GM12878 (cell line): ENCODE measurements around the gene UNC93B1. TPM values are rescaled to one million over a fixed set of nuclear protein-coding genes. Genes with fewer than 3 reads are reported as not detected.
"Not testable (repeated sequence)": the region's sequence is repeated elsewhere in the genome, so short reads cannot be mapped to it uniquely, and the experiment has no call there.

Source experiments
- ATAC-seq: fragments of 200-7000 bp; cut with Tn5 transposase; 3 replicates; pipeline ENCODE4 v1.9.1; 2020; ENCODE audit warnings: mild to moderate bottlenecking, moderate library complexity
- BruUV-seq: library from RNA; stranded (reverse); fragments of 400-500 nt; replicated peaks from 2 replicates; lab custom pipeline; 2021; lab: Mats Ljungman, UMichigan
- CTCF ChIA-PET: fragments of 300-600 bp; sonication (Branson Sonifier 250); formaldehyde crosslinking; extraction: SDS; loops from one replicate; lab custom pipeline; 2021; ENCODE audit warnings: inconsistent platforms; lab: Yijun Ruan, JAX
- POLR2A ChIA-PET: fragments of 350-600 bp; formaldehyde crosslinking; extraction: SDS; loops from one replicate; lab custom pipeline; 2021; ENCODE audit warnings: inconsistent platforms; lab: Charles Lee
- RAD21 ChIA-PET: fragments of 300-600 bp; sonication (Branson Sonifier 250); formaldehyde crosslinking; loops from one replicate; lab custom pipeline; 2023; ENCODE audit warnings: antibody characterized with exemption; ENCODE audit not compliant: unreplicated experiment; lab: Charles Lee
- SMC1A ChIA-PET: fragments of 300-600 bp; sonication (Branson Sonifier 250); formaldehyde crosslinking; loops from one replicate; lab custom pipeline; 2023; ENCODE audit not compliant: unreplicated experiment, uncharacterized antibody; lab: Charles Lee
- DNase-seq: peaks from one replicate; pipeline ENCODE4 v3.0.0-alpha.2; 2011; ENCODE audit warnings: low read depth, low spot score
- FAIRE-seq: peaks from 3 replicates; lab custom pipeline; 2011; peaks lifted over from hg19 to GRCh38; lab: Jason Lieb, UNC
- H2AFZ ChIP-seq: 2 replicates; pipeline ENCODE4 v1.6.0; 2011; ENCODE audit warnings: low read depth, low read length, control low read depth; ENCODE audit not compliant: control insufficient read depth
- H3K27ac ChIP-seq: 2 replicates; pipeline ENCODE4 v1.5.1; 2011; ENCODE audit warnings: control low read depth; ENCODE audit not compliant: control insufficient read depth, insufficient read depth
- H3K27me3 ChIP-seq, 2 experiments: replicated peaks in 1 of 2; 2 replicates each; pipeline versions ENCODE4 v1.6.0 to v1.6.1; 2011; ENCODE audit warnings: low read length in 1 of 2; ENCODE audit not compliant: control insufficient read depth in 2 of 2, insufficient read depth in 2 of 2
- H3K36me3 ChIP-seq, 2 experiments: 2 replicates each; pipeline ENCODE4 v1.5.1; 2011; ENCODE audit warnings: low read length in 1 of 2; ENCODE audit not compliant: control insufficient read depth in 2 of 2, insufficient read depth in 2 of 2
- H3K4me1 ChIP-seq: 2 replicates; pipeline ENCODE4 v1.6.1; 2011; ENCODE audit warnings: mild to moderate bottlenecking, low read length, moderate library complexity, mixed read lengths; ENCODE audit not compliant: control insufficient read depth, insufficient read depth
- H3K4me2 ChIP-seq: 2 replicates; pipeline ENCODE4 v1.6.0; 2011; ENCODE audit warnings: control low read depth; ENCODE audit not compliant: control insufficient read depth, insufficient read depth
- H3K4me3 ChIP-seq: fragments of 200-600 bp; sonication (generic); 2 replicates; pipeline ENCODE4 v1.5.1; 2016
- H3K79me2 ChIP-seq: 2 replicates; pipeline ENCODE4 v1.6.0; 2011; ENCODE audit warnings: low read length; ENCODE audit not compliant: control insufficient read depth, insufficient read depth
- H3K9ac ChIP-seq: 2 replicates; pipeline ENCODE4 v1.8.0; 2011; ENCODE audit warnings: low read length, control low read depth, mixed read lengths; ENCODE audit not compliant: control insufficient read depth, insufficient read depth
- H3K9me3 ChIP-seq: replicated peaks from 3 replicates; pipeline ENCODE4 v1.5.1; 2011; ENCODE audit warnings: mild to moderate bottlenecking, low read length; ENCODE audit not compliant: control insufficient read depth, insufficient read depth
- H4K20me1 ChIP-seq: 2 replicates; pipeline ENCODE4 v1.6.0; 2011; ENCODE audit not compliant: control insufficient read depth, insufficient read depth
- ATF3 ChIP-seq: IDR thresholded peaks from 2 replicates; pipeline ENCODE4 v1.6.1; 2011; ENCODE audit warnings: low read depth, mild to moderate bottlenecking, low read length, moderate library complexity, borderline replicate concordance; ENCODE audit errors: extremely low read depth
- CHD2 ChIP-seq: IDR thresholded peaks from 2 replicates; pipeline ENCODE4 v1.6.1; 2011; ENCODE audit warnings: low read depth, low read length, improper control_type of control experiment, borderline replicate concordance
- ESRRA ChIP-seq: IDR thresholded peaks from 2 replicates; pipeline ENCODE4 v1.6.1; 2012; ENCODE audit warnings: mild to moderate bottlenecking, low read length, improper control_type of control experiment
- NBN ChIP-seq: fragments of 450-650 bp; IDR thresholded peaks from 2 replicates; pipeline ENCODE4 v1.6.1; 2016
- SMC3 ChIP-seq: IDR thresholded peaks from 2 replicates; pipeline ENCODE4 v1.6.1; 2011; ENCODE audit warnings: low read length, improper control_type of control experiment, borderline replicate concordance
- SRF ChIP-seq, 2 experiments: IDR thresholded peaks; 2 replicates each; pipeline ENCODE4 v1.6.1; 2011; ENCODE audit warnings: low read depth in 2 of 2, low read length in 2 of 2, mild to moderate bottlenecking in 1 of 2, moderate library complexity in 1 of 2
- TAF1 ChIP-seq: IDR thresholded peaks from 2 replicates; pipeline ENCODE4 v1.6.1; 2011; ENCODE audit warnings: mild to moderate bottlenecking, low read depth, low read length, borderline replicate concordance
- YBX1 ChIP-seq: fragments of 450-650 bp; IDR thresholded peaks from 2 replicates; pipeline ENCODE4 v1.6.1; 2016; ENCODE audit warnings: antibody characterized with exemption
- ZNF207 ChIP-seq: fragments of 450-650 bp; IDR thresholded peaks from 2 replicates; pipeline ENCODE4 v1.6.1; 2014; ENCODE audit warnings: antibody characterized with exemption, mild to moderate bottlenecking, borderline replicate concordance
- WGBS: methylation state at CpG from one replicate; pipeline ENCODE4 v1.1.6; 2016; ENCODE audit warnings: low lambda C conversion rate; ENCODE audit not compliant: insufficient replicate concordance, insufficient coverage; ENCODE audit errors: missing lambda C conversion rate; 5-methylcytosine and 5-hydroxymethylcytosine counted together
- in situ Hi-C: fragments of 300-500 bp; cut with MboI; formaldehyde crosslinking; loops from 9 replicates; pipeline ENCODE4 v1.14.3; 2018; ENCODE audit warnings: mixed read lengths
- intact Hi-C: fragments of 100-400 bp; cut with micrococcal nuclease; formaldehyde crosslinking; loops from one replicate; pipeline ENCODE4 v1.14.2; 2022; ENCODE audit not compliant: unreplicated experiment
- polyA plus RNA-seq, 11 experiments: library from polyadenylated mRNA; depleted of rRNA in 4 of 11; unstranded in 6 of 11; stranded (reverse) in 5 of 11; fragments of >200 nt; fragmentation: Nextera tagmentation in 4 of 11; fragmentation: Illumina TruSeq in 1 of 11; extraction: Ambion mirVana in 4 of 11; extraction: Trizol in 1 of 11; gene quantifications; 1 replicate in 1 of 11; 2 replicates in 10 of 11; pipeline versions ENCODE4 v1.2.1 to v1.2.3, GENCODE V29; 2011 to 2016; ENCODE audit warnings: inconsistent platforms in 2 of 11, missing spikeins in 2 of 11, low read depth in 1 of 11
- total RNA-seq, 4 experiments: library from RNA; depleted of rRNA in 3 of 4; stranded (reverse); fragments of >200 nt in 3 of 4; fragmentation: Illumina TruSeq in 1 of 4; extraction: Trizol in 1 of 4; gene quantifications; 2 replicates each; pipeline versions ENCODE4 v1.2.1 to v1.2.3, GENCODE V29; 2013 to 2021
- TF ChIP-seq, protein P1 (sequence below): IDR thresholded peaks from 2 replicates; pipeline ENCODE4 v1.6.1; 2012; ENCODE audit warnings: low read depth, low read length, improper control_type of control experiment

UNC93B1 gene
- total and polyA plus RNA-seq, 10 of the 15 experiments (the other 5 are each of a cell fraction or from before 2014, with no cell fraction given): 1.3 to 79.7 (median 36.3) TPM

DNA sequence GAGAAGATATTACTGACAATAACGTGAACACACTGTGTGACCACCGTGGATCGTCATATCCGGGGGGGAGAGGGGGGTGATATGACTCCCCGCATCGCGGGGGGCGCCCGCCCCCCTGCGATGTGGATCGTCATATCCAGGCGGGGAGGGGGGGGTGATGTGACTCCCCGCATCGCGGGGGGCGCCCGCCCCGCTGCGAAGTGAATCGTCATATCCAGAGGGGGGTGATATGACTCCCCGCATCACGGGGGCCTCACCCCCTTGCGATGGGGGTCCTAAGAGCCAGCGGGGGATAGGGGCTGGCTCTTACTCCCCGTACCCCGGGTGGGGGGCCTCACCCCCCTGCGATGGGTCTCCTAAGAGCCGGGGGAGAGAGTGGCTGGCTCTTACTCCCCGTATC is 19.9 kb downstream of the UNC93B1 start:
- H2AFZ ChIP-seq: no peak overlapping the region
- ChIA-PET CTCF (no interaction called here), POLR2A (no interaction called here), SMC1A (no interaction called here), RAD21 (no interaction called here)
- no peaks in the 10 kb centered on the region for H3K4me1 ChIP-seq
- no peak overlapping the region for H3K9ac ChIP-seq
- no TSS peak for BruUV-seq
- no peaks in the 10 kb centered on the region; a peak in 1 of 4 replicates for H3K27me3 ChIP-seq
- in situ Hi-C loops: no loop called here
- TF ChIP-seq SMC3 (no peak), YBX1 (no peak), SRF (IDR thresholded peaks at IDR 0.05; ENCODE audit: low read depth in 2 of 2, low read length in 2 of 2) (no peak), TAF1 (no peak), NBN (no peak), ZNF207 (no peak), ESRRA (no peak), CHD2 (no peak), ATF3 (no peak)
- TF ChIP-seq, protein P1, sequence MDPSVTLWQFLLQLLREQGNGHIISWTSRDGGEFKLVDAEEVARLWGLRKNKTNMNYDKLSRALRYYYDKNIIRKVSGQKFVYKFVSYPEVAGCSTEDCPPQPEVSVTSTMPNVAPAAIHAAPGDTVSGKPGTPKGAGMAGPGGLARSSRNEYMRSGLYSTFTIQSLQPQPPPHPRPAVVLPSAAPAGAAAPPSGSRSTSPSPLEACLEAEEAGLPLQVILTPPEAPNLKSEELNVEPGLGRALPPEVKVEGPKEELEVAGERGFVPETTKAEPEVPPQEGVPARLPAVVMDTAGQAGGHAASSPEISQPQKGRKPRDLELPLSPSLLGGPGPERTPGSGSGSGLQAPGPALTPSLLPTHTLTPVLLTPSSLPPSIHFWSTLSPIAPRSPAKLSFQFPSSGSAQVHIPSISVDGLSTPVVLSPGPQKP: no peak
- DNase-seq: no peak
- no peaks in the 10 kb centered on the region for H4K20me1 ChIP-seq
- no peak overlapping the region for H3K4me2 ChIP-seq
- no peak for FAIRE-seq
- H3K9me3 ChIP-seq: no peaks in the 10 kb centered on the region
- H3K79me2 ChIP-seq: no peaks in the 10 kb centered on the region
- no peak for ATAC-seq
- no peak overlapping the region for H3K27ac ChIP-seq
- no peaks in the 10 kb centered on the region for H3K36me3 ChIP-seq
- no peak overlapping the region for H3K4me3 ChIP-seq
- intact Hi-C loops: no loop called here
- 70% methylated on average over 17 of the region's 29 CpGs for WGBS

- CTCF ChIA-PET: not testable (repeated sequence)
These were observed 21.5 kb downstream of the UNC93B1 start for GRCh38 chr11:67982255-67982857.

DNA sequence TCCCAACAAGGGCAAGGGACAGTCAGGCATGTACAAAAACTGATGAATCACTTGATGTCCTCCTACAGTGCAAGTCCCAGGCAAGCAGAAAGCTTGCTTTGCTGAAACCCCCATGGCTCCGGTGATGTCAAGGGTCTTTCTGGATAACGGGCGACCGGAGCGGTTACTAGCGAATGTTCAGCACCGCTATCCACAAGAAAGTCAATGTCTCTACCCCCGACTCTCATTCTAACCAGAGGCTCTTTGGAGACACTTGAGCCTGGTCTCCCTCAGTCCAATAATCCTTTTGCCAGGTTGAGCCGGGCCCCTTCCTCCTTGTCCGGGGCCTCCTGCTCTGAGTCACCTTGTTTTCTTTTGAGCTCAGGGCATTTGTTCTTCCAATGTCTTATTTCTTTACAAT is 22.7 kb downstream of the UNC93B1 start:
- H3K36me3 ChIP-seq, ATAC-seq, DNase-seq, in situ Hi-C loops, H3K9ac ChIP-seq, H3K4me2 ChIP-seq, H4K20me1 ChIP-seq, intact Hi-C loops, BruUV-seq, H3K27ac ChIP-seq, H3K4me3 ChIP-seq, SMC1A ChIA-PET, FAIRE-seq, H3K4me1 ChIP-seq, RAD21 ChIA-PET, H3K27me3 ChIP-seq, H2AFZ ChIP-seq, POLR2A ChIA-PET, H3K9me3 ChIP-seq, H3K79me2 ChIP-seq: not testable (repeated sequence)
- 41% methylated on average over 10 of the region's 10 CpGs for WGBS
- CTCF ChIA-PET: interaction anchor here (1.7 kb wide), 1 partner anchor 26 kb away, joined by 4 read pairs; no protein-coding TSS in a partner anchor

More at GRCh38 chr11:67982255-67982857, 21.5 kb downstream of the UNC93B1 start:
- H3K4me1 ChIP-seq, H3K4me2 ChIP-seq, H3K36me3 ChIP-seq, H3K9me3 ChIP-seq, SMC1A ChIA-PET, H3K4me3 ChIP-seq, ATAC-seq, DNase-seq, POLR2A ChIA-PET, RAD21 ChIA-PET, H3K9ac ChIP-seq, BruUV-seq, FAIRE-seq, H2AFZ ChIP-seq, H4K20me1 ChIP-seq, in situ Hi-C loops, H3K27ac ChIP-seq, H3K79me2 ChIP-seq, intact Hi-C loops, H3K27me3 ChIP-seq: not testable (repeated sequence)
- 66% methylated on average over 17 of the region's 17 CpGs for WGBS
